ENCODE data around the gene ARHGAP15. TPM values are rescaled to one million over a fixed set of nuclear protein-coding genes. Genes with fewer than 3 reads are reported as not detected.

The ARHGAP15 gene
- total and polyA plus RNA-seq, 3 experiments from 2014 or later = 41.3 to 328 (median 41.4) TPM

GRCh38 chr2:143246246-143246645, 117.0 kb downstream of the ARHGAP15 start:
- POLR2A ChIA-PET = interaction anchor here (2.5 kb wide), 1 partner anchor 12 kb away, joined by 16 read pairs; no protein-coding TSS in a partner anchor
- no peaks in the 10 kb centered on the region for H3K27me3 ChIP-seq (ENCODE audit: insufficient read depth, low read length, poor library complexity, severe bottlenecking)
- no peak overlapping the region for H3K4me3 Mint-ChIP-seq
- peaks cover 17 to 33% (median 17%) of the 10 kb centered on the region in 3 donors for H3K36me3 Mint-ChIP-seq
- peaks cover 43% of the 10 kb centered on the region for H3K4me1 ChIP-seq (ENCODE audit: insufficient read depth, low read length)
- H3K27me3 Mint-ChIP-seq = no peaks in the 10 kb centered on the region
- H3K4me3 ChIP-seq (ENCODE audit: low read length) = peak overlapping the region; percentile 59
- no peaks in the 10 kb centered on the region for H3K9me3 ChIP-seq (ENCODE audit: low read length)
- H3K9me3 Mint-ChIP-seq = no peaks in the 10 kb centered on the region
- no peak for DNase-seq
- H3K36me3 ChIP-seq (ENCODE audit: insufficient read depth, low read length) = peaks cover 3% of the 10 kb centered on the region
- H3K4me1 Mint-ChIP-seq = peaks cover 24 to 43% (median 36%) of the 10 kb centered on the region in 3 donors
- no peak overlapping the region for H3K27ac ChIP-seq (ENCODE audit: low read depth, low read length)
- CTCF ChIA-PET = interaction anchor here (1.4 to 3.0 kb wide), 3 partner anchors 12 to 135 kb away, joined by 3 to 24 read pairs (median 7); no protein-coding TSS in a partner anchor
- H3K27ac Mint-ChIP-seq = no peak overlapping the region

DNA sequence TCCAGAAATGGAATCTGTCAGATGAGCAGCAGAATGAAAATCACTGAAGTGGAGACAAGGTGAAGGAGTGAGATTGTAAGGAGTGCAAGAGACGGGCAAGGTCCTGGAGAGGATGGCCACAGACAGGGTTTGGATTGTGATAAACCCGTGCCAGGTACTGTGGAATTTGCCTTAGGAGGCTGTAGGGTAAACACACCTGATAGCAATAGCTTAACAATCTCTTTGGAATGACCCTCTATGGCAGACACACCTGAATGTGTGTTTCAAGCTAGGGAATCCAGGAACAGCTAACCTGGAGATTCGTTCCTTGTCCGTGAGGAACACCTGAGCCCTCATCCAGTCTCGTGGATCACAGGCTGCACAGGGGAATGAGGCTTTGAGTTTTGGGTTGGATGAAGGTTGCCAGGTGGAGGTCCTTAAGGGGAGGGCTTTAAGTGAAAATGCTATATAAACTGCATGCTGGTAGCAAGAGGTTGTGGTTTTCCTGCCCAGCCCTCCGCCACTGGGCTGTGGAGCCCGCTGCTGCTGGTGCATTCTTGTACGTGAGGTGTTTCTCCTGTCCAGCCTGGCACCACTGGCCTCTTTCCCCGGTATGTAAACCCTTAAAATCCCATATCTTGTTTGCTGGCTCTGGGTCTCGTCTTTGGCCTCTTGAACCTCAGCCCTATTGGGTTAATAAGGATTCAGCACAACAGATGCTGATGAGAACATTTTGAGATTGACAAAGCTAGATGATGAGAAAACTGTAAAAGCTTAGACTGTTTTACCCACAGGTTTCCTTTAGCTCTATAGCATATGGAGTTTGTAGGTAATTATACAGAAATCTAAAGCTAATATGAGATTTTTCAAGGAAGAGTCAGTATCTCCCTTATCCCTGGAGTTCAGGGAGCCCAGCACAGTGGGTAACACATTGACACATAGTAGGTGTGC, 117.9 kb downstream of the ARHGAP15 start:
- ChIA-PET POLR2A (interaction anchor here (0.5 to 2.5 kb wide), 3 partner anchors 8 to 133 kb away, joined by 3 to 16 read pairs (median 3); no protein-coding TSS in a partner anchor), CTCF (interaction anchor here (1.1 to 3.0 kb wide), 7 partner anchors 8 to 136 kb away, joined by 3 to 24 read pairs (median 3); no protein-coding TSS in a partner anchor)
- peak overlapping the region; percentile 8 for H3K27ac ChIP-seq (ENCODE audit: low read depth, low read length)
- Mint-ChIP-seq H3K4me1 (peaks cover 27 to 43% (median 39%) of the 10 kb centered on the region in 3 donors), H3K27ac (peak overlapping the region in 1 of 8 donors; percentile 96), H3K27me3 (no peaks in the 10 kb centered on the region), H3K9me3 (no peaks in the 10 kb centered on the region), H3K4me3 (no peak overlapping the region), H3K36me3 (peaks cover 13 to 29% (median 19%) of the 10 kb centered on the region in 3 donors)
- no peaks in the 10 kb centered on the region for H3K27me3 ChIP-seq (ENCODE audit: insufficient read depth, low read length, poor library complexity, severe bottlenecking)
- H3K4me1 ChIP-seq (ENCODE audit: insufficient read depth, low read length) = peaks cover 50% of the 10 kb centered on the region
- H3K36me3 ChIP-seq (ENCODE audit: insufficient read depth, low read length) = peaks cover under 1% of the 10 kb centered on the region
- H3K9me3 ChIP-seq (ENCODE audit: low read length) = no peaks in the 10 kb centered on the region
- DNase-seq = peak; percentile 11 to 57 (median 28)
- H3K4me3 ChIP-seq (ENCODE audit: low read length) = peak overlapping the region; percentile 59

GRCh38 chr2:143248631-143249030, 119.4 kb downstream of the ARHGAP15 start:
- H3K27ac ChIP-seq (ENCODE audit: low read depth, low read length) = no peak overlapping the region
- POLR2A ChIA-PET = interaction anchor here (0.6 kb wide), 1 partner anchor 82 kb away, joined by 3 read pairs; no protein-coding TSS in a partner anchor
- peak overlapping the region in 5 of 8 donors; percentile 67 to 91 (median 79) for H3K27ac Mint-ChIP-seq
- peak overlapping the region; percentile 59 for H3K4me3 ChIP-seq (ENCODE audit: low read length)
- no peak for DNase-seq
- no peaks in the 10 kb centered on the region for H3K9me3 ChIP-seq (ENCODE audit: low read length)
- no peaks in the 10 kb centered on the region for H3K27me3 ChIP-seq (ENCODE audit: insufficient read depth, low read length, poor library complexity, severe bottlenecking)
- no peaks in the 10 kb centered on the region for H3K27me3 Mint-ChIP-seq
- H3K36me3 Mint-ChIP-seq = peaks cover 17 to 38% (median 19%) of the 10 kb centered on the region in 3 donors
- CTCF ChIA-PET = no interaction called here
- peaks cover 39 to 53% (median 48%) of the 10 kb centered on the region in 3 donors for H3K4me1 Mint-ChIP-seq
- H3K4me3 Mint-ChIP-seq = no peak overlapping the region
- H3K9me3 Mint-ChIP-seq = no peaks in the 10 kb centered on the region
- peaks cover 60% of the 10 kb centered on the region for H3K4me1 ChIP-seq (ENCODE audit: insufficient read depth, low read length)
- H3K36me3 ChIP-seq (ENCODE audit: insufficient read depth, low read length) = no peaks in the 10 kb centered on the region

- H3K4me1 Mint-ChIP-seq = peaks cover 66 to 80% (median 78%) of the 10 kb centered on the region in 3 donors
- no peaks in the 10 kb centered on the region for H3K27me3 ChIP-seq (ENCODE audit: insufficient read depth, low read length, poor library complexity, severe bottlenecking)
- H3K36me3 Mint-ChIP-seq = peaks cover 17 to 38% (median 19%) of the 10 kb centered on the region in 3 donors
- peak overlapping the region in 6 of 7 donors; percentile 67 to 83 (median 77) for H3K4me3 Mint-ChIP-seq
- H3K4me3 ChIP-seq (ENCODE audit: low read length) = no peak overlapping the region
- H3K27ac ChIP-seq (ENCODE audit: low read depth, low read length) = no peak overlapping the region
- DNase-seq = no peak
- H3K4me1 ChIP-seq (ENCODE audit: insufficient read depth, low read length) = peaks cover 68% of the 10 kb centered on the region
- ChIA-PET CTCF (interaction anchor here (1.1 to 2.0 kb wide), 3 partner anchors 26 to 90 kb away, joined by 3 to 5 read pairs (median 3); no protein-coding TSS in a partner anchor), POLR2A (no interaction called here)
- H3K9me3 Mint-ChIP-seq = no peaks in the 10 kb centered on the region
- H3K27me3 Mint-ChIP-seq = no peaks in the 10 kb centered on the region
- H3K27ac Mint-ChIP-seq = peak overlapping the region; percentile 29 to 94 (median 84)
- H3K36me3 ChIP-seq (ENCODE audit: insufficient read depth, low read length) = no peaks in the 10 kb centered on the region
- no peaks in the 10 kb centered on the region for H3K9me3 ChIP-seq (ENCODE audit: low read length)
Measured at GRCh38 chr2:143251681-143252080, 122.5 kb downstream of the ARHGAP15 start.

DNA sequence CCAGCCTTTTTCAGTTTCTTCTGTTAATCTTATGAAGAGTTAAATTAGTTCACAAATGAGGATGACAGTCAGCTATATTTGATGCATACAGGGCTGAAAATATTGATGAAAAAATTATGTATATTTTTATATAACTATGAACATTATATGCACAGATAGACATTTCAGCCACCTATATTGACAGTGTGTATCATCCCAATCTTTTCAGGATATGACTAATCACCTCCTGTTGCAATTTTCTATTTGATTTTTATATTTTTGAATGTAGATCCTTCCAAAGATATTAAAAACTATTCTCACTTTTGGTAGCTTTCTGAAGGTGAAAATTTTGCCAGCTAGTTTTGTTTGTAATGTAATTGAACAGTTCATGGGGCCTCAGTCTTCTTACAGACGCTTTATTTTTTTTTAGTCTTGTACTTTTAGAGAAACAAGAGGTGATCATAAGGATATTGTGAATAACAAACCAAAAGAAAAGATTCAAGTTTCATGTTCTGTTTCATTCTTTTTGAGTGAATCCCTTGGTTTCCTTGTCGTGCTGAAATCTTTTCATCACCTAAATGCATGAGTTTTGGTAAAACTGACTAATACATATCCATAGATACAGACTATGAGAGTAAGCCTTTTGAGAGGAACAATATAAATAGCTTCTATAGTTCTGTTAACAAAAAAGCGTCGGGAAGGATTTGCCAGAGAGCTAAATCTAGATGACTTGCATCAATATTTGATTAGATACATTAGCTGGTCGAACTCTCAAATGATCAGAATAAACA, 123.1 kb downstream of the ARHGAP15 start:
- CTCF ChIA-PET = interaction anchor here (1.1 to 2.0 kb wide), 3 partner anchors 26 to 90 kb away, joined by 3 to 5 read pairs (median 3); no protein-coding TSS in a partner anchor

DNA sequence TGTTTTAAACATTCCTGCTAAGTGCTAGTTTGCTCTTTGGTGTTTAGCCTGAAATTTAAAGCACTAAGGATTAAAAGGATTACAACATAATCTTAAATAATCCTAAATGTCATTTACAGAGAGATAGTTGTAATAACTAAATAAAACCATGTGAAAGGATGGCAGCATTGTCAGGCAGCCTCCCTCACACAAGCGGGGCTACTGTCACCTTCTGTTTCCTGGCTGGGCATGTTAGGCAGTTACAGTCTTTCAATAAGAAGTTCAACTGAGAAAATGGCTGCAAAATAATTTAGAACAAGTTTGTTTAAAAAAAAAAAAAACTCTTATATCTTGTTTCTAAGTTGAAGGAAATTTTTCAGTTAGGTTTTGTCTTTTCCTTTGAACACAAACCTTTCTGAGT, 124.9 kb downstream of the ARHGAP15 start:
- H3K36me3 Mint-ChIP-seq = peaks cover 12 to 28% (median 15%) of the 10 kb centered on the region in 3 donors
- no peaks in the 10 kb centered on the region for H3K9me3 ChIP-seq (ENCODE audit: low read length)
- H3K27ac ChIP-seq (ENCODE audit: low read depth, low read length) = no peak overlapping the region
- no peaks in the 10 kb centered on the region for H3K27me3 ChIP-seq (ENCODE audit: insufficient read depth, low read length, poor library complexity, severe bottlenecking)
- H3K36me3 ChIP-seq (ENCODE audit: insufficient read depth, low read length) = no peaks in the 10 kb centered on the region
- no peaks in the 10 kb centered on the region for H3K27me3 Mint-ChIP-seq
- H3K9me3 Mint-ChIP-seq = no peaks in the 10 kb centered on the region
- no peak overlapping the region for H3K4me3 ChIP-seq (ENCODE audit: low read length)
- ChIA-PET CTCF (interaction anchor here (0.7 kb wide), 1 partner anchor 92 kb away, joined by 3 read pairs; no protein-coding TSS in a partner anchor), POLR2A (no interaction called here)
- H3K4me1 ChIP-seq (ENCODE audit: insufficient read depth, low read length) = peaks cover 71% of the 10 kb centered on the region
- H3K4me1 Mint-ChIP-seq = peaks cover 74 to 90% (median 89%) of the 10 kb centered on the region in 3 donors
- H3K4me3 Mint-ChIP-seq = peak overlapping the region; percentile 60 to 89 (median 74)
- H3K27ac Mint-ChIP-seq = peak overlapping the region; percentile 80 to 98 (median 90)
- DNase-seq = peak in 4 of 5 donors; percentile 12 to 52 (median 23)

More for the DNA sequence above, 123.1 kb downstream of the ARHGAP15 start:
- H3K4me1 ChIP-seq (ENCODE audit: insufficient read depth, low read length) = peaks cover 67% of the 10 kb centered on the region
- H3K36me3 Mint-ChIP-seq = peaks cover 17 to 37% (median 19%) of the 10 kb centered on the region in 3 donors
- no peaks in the 10 kb centered on the region for H3K27me3 ChIP-seq (ENCODE audit: insufficient read depth, low read length, poor library complexity, severe bottlenecking)
- H3K4me3 ChIP-seq (ENCODE audit: low read length) = peak overlapping the region; percentile 0
- H3K9me3 ChIP-seq (ENCODE audit: low read length) = no peaks in the 10 kb centered on the region
- peak overlapping the region; percentile 29 to 96 (median 88) for H3K27ac Mint-ChIP-seq
- POLR2A ChIA-PET = interaction anchor here (0.6 kb wide), 1 partner anchor 138 kb away, joined by 3 read pairs; no protein-coding TSS in a partner anchor
- H3K4me1 Mint-ChIP-seq = peaks cover 69 to 86% (median 84%) of the 10 kb centered on the region in 3 donors
- DNase-seq = no peak
- no peaks in the 10 kb centered on the region for H3K27me3 Mint-ChIP-seq
- no peaks in the 10 kb centered on the region for H3K36me3 ChIP-seq (ENCODE audit: insufficient read depth, low read length)
- no peaks in the 10 kb centered on the region for H3K9me3 Mint-ChIP-seq
- H3K27ac ChIP-seq (ENCODE audit: low read depth, low read length) = no peak overlapping the region
- H3K4me3 Mint-ChIP-seq = peak overlapping the region; percentile 67 to 85 (median 78)

GRCh38 chr2:143255086-143255485, 125.9 kb downstream of the ARHGAP15 start:
- DNase-seq = no peak
- H3K36me3 Mint-ChIP-seq = peaks cover 13 to 25% (median 14%) of the 10 kb centered on the region in 3 donors
- no peaks in the 10 kb centered on the region for H3K27me3 ChIP-seq (ENCODE audit: insufficient read depth, low read length, poor library complexity, severe bottlenecking)
- H3K4me3 ChIP-seq (ENCODE audit: low read length) = no peak overlapping the region
- no peaks in the 10 kb centered on the region for H3K9me3 Mint-ChIP-seq
- ChIA-PET CTCF (interaction anchor here (1.3 to 7.7 kb wide), 2 partner anchors 93 to 143 kb away, joined by 5 to 70 read pairs; no protein-coding TSS in a partner anchor), POLR2A (no interaction called here)
- peaks cover 79 to 95% (median 91%) of the 10 kb centered on the region in 3 donors for H3K4me1 Mint-ChIP-seq
- peaks cover 80% of the 10 kb centered on the region for H3K4me1 ChIP-seq (ENCODE audit: insufficient read depth, low read length)
- H3K36me3 ChIP-seq (ENCODE audit: insufficient read depth, low read length) = no peaks in the 10 kb centered on the region
- no peaks in the 10 kb centered on the region for H3K27me3 Mint-ChIP-seq
- peak overlapping the region; percentile 85 to 98 (median 92) for H3K27ac Mint-ChIP-seq
- H3K27ac ChIP-seq (ENCODE audit: low read depth, low read length) = no peak overlapping the region
- H3K9me3 ChIP-seq (ENCODE audit: low read length) = no peaks in the 10 kb centered on the region
- H3K4me3 Mint-ChIP-seq = peak overlapping the region in 6 of 7 donors; percentile 16 to 86 (median 74)

Measured in CD8-positive, alpha-beta memory T cell (primary cell).